Measurements from ENCODE around the gene CDC34.
A peak's percentile ranks its signal among the peaks of the same experiment; 100 is the strongest.

Gene CDC34

GRCh38 chr19:513368-514165 is 18.0 kb upstream of the CDC34 start:
- no peak for DNase-seq (ENCODE audit: low read depth)
- no peak for TF ChIP-seq CTCF (IDR thresholded peaks at IDR 0.05; ENCODE audit: insufficient read depth, low read depth, low read length, missing control alignments)
- H3K4me3 ChIP-seq (ENCODE audit: low read length) = no peak overlapping the region

- DNase-seq (ENCODE audit: low read depth) = no peak
- no peak overlapping the region for H3K4me3 ChIP-seq (ENCODE audit: low read length)
- TF ChIP-seq CTCF (IDR thresholded peaks at IDR 0.05; ENCODE audit: insufficient read depth, low read depth, low read length, missing control alignments) = no peak
These were observed 17.3 kb upstream of the CDC34 start for GRCh38 chr19:514166-514663.

- no peak for DNase-seq (ENCODE audit: low read depth)
- H3K4me3 ChIP-seq (ENCODE audit: low read length) = no peak overlapping the region
- TF ChIP-seq CTCF (IDR thresholded peaks at IDR 0.05; ENCODE audit: insufficient read depth, low read depth, low read length, missing control alignments) = no peak
These were observed 13.6 kb upstream of the CDC34 start for GRCh38 chr19:517721-518597.

- no peak overlapping the region for H3K4me3 ChIP-seq (ENCODE audit: low read length)
- DNase-seq (ENCODE audit: low read depth) = peak; percentile 43
- TF ChIP-seq CTCF (IDR thresholded peaks at IDR 0.05; ENCODE audit: insufficient read depth, low read depth, low read length, missing control alignments) = peak; percentile 17
These were observed 12.8 kb upstream of the CDC34 start for GRCh38 chr19:518598-519231.

GRCh38 chr19:519449-519865 is 12.1 kb upstream of the CDC34 start:
- DNase-seq (ENCODE audit: low read depth) = no peak
- TF ChIP-seq CTCF (IDR thresholded peaks at IDR 0.05; ENCODE audit: insufficient read depth, low read depth, low read length, missing control alignments) = no peak
- H3K4me3 ChIP-seq (ENCODE audit: low read length) = no peak overlapping the region

GRCh38 chr19:522726-523125 is 8.8 kb upstream of the CDC34 start:
- H3K4me3 ChIP-seq (ENCODE audit: low read length) = no peak overlapping the region
- DNase-seq (ENCODE audit: low read depth) = no peak
- TF ChIP-seq CTCF (IDR thresholded peaks at IDR 0.05; ENCODE audit: insufficient read depth, low read depth, low read length, missing control alignments) = no peak
